HG03442 (cell line): Measurements from ENCODE around the gene PTPRR.

Experiments
- ATAC-seq: cut with Tn5 transposase; IDR thresholded peaks from one replicate; pipeline ENCODE4 v1.9.1; 2021; ENCODE audit warnings: mild to moderate bottlenecking, moderate library complexity; ENCODE audit not compliant: unreplicated experiment

Gene PTPRR

GRCh38 chr12:70798016-70798783, 122.3 kb downstream of the PTPRR start:
- no peak for ATAC-seq

GRCh38 chr12:70796989-70797388, 123.5 kb downstream of the PTPRR start:
- ATAC-seq: no peak

GRCh38 chr12:70795608-70796007, 124.9 kb downstream of the PTPRR start:
- no peak for ATAC-seq

- no peak for ATAC-seq
Measured at GRCh38 chr12:70794131-70794530, 126.4 kb downstream of the PTPRR start.

- ATAC-seq: no peak
Measured at GRCh38 chr12:70788774-70789173, 131.8 kb downstream of the PTPRR start.

GRCh38 chr12:70787612-70788011, 132.9 kb downstream of the PTPRR start:
- no peak for ATAC-seq

- no peak for ATAC-seq
Measured at GRCh38 chr12:70785896-70786295, 134.6 kb downstream of the PTPRR start.

GRCh38 chr12:70784042-70784668, 136.4 kb downstream of the PTPRR start:
- ATAC-seq: no peak

- ATAC-seq: no peak
Measured at GRCh38 chr12:70783455-70783854, 137.1 kb downstream of the PTPRR start.

- ATAC-seq: no peak
Measured at GRCh38 chr12:70779250-70779649, 141.3 kb downstream of the PTPRR start.

- ATAC-seq: no peak
Measured at GRCh38 chr12:70774055-70774454, 146.5 kb downstream of the PTPRR start.

GRCh38 chr12:70772836-70773235, 147.7 kb downstream of the PTPRR start:
- no peak for ATAC-seq

GRCh38 chr12:70771581-70771980, 149.0 kb downstream of the PTPRR start:
- no peak for ATAC-seq

- no peak for ATAC-seq
Measured at GRCh38 chr12:70763666-70764065, 156.9 kb downstream of the PTPRR start.

- ATAC-seq: no peak
Measured at GRCh38 chr12:70762000-70762399, 158.5 kb downstream of the PTPRR start.

- no peak for ATAC-seq
Measured at GRCh38 chr12:70759161-70759918, 161.2 kb downstream of the PTPRR start.

GRCh38 chr12:70758494-70758845, 162.1 kb downstream of the PTPRR start:
- no peak for ATAC-seq

- ATAC-seq: no peak
Measured at GRCh38 chr12:70757830-70758493, 162.6 kb downstream of the PTPRR start.

GRCh38 chr12:70756791-70757190, 163.7 kb downstream of the PTPRR start:
- ATAC-seq: no peak

- no peak for ATAC-seq
Measured at GRCh38 chr12:70756118-70756517, 164.4 kb downstream of the PTPRR start.

GRCh38 chr12:70754330-70754741, 166.2 kb downstream of the PTPRR start:
- ATAC-seq: no peak
